Measurements from ENCODE around the gene ENTR1.

DNA sequence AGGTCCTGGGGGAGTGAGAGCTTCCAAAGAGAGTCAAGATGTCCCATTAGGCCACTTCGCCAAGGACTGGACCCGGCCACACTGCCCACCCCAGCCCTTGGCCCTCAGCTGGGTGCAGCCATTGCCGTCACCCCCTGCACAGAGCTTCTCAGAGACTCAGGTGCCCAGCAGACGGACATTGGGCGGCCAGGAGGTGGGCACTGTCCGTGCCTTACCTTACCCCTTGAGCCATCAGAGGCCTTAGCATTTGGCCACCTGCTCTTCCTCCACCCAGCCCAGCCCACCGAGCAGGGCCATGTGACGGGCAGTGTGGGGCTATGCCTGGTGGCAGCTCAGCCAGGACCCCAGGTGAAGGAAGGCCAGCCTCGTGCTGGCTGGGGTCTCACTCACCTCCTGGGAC, 43.6 kb downstream of the ENTR1 start:
- TF ChIP-seq SUZ12 (IDR thresholded peaks at IDR 0.05): no peak
- TF ChIP-seq FOXM1 (IDR thresholded peaks at IDR 0.05; ENCODE audit: borderline replicate concordance): no peak
- TF ChIP-seq PKNOX1 (IDR thresholded peaks at IDR 0.05): no peak
- no peak for TF ChIP-seq TARDBP (IDR thresholded peaks at IDR 0.05)
- TF ChIP-seq ARNT (IDR thresholded peaks at IDR 0.05): no peak

All from HEK293T (cell line).